ENCODE measurements around the gene OST4. TPM values are rescaled to one million over a fixed set of nuclear protein-coding genes. Genes with fewer than 3 reads are reported as not detected.

Gene OST4
- total and polyA plus RNA-seq, 10 of the 15 experiments (the other 5 are each of a cell fraction or from before 2014, with no cell fraction given) = 270 to 1,543 (median 523) TPM

DNA sequence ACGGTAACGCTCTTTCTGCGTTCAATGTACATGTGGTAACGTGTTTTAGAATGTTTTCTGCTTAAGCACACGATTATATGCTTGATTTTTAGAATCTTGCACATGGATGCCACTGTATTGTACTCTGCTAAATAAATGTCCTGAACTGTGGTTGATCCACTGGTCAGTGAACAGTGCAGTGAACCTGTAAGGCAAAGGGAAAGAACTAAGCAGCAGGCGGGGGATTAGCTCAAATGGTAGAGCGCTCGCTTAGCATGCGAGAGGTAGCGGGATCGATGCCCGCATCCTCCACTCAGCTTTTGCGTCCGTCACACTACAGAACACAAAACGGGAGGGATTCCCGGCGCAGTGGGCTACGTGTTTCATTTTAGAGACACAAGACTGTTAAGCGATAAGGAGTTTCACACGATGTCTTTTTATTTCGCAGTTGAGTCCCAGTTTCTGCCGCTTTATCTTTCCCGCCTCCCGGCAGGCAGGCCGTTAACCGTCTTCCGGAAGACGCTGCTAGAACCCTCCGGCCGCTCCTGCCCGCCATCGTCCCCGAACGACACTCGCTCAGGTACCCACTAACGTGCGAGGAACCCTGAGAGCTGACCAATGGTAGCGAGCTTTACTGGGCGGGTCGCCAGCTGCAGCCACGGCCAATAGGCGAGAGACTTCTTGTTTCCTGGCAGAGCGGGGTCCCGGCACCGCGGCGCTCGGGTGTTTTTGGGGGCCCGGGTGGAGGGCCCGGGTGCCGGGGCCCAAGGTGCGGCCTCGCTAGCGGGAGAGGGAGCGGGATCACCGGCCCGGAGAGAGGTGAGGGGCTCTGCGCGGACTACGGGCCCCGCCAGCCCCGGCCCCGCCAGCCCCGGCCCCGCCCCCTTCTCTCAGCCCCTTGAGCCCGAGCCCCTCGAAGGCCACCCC, 20.2 kb downstream of the OST4 start, which contains the start of gene AGBL5 (continued):
- no peak for TF ChIP-seq SUPT20H (IDR thresholded peaks at IDR 0.05; ENCODE audit: borderline replicate concordance, control insufficient read depth, low read depth, low read length)
- TF ChIP-seq, protein P1, sequence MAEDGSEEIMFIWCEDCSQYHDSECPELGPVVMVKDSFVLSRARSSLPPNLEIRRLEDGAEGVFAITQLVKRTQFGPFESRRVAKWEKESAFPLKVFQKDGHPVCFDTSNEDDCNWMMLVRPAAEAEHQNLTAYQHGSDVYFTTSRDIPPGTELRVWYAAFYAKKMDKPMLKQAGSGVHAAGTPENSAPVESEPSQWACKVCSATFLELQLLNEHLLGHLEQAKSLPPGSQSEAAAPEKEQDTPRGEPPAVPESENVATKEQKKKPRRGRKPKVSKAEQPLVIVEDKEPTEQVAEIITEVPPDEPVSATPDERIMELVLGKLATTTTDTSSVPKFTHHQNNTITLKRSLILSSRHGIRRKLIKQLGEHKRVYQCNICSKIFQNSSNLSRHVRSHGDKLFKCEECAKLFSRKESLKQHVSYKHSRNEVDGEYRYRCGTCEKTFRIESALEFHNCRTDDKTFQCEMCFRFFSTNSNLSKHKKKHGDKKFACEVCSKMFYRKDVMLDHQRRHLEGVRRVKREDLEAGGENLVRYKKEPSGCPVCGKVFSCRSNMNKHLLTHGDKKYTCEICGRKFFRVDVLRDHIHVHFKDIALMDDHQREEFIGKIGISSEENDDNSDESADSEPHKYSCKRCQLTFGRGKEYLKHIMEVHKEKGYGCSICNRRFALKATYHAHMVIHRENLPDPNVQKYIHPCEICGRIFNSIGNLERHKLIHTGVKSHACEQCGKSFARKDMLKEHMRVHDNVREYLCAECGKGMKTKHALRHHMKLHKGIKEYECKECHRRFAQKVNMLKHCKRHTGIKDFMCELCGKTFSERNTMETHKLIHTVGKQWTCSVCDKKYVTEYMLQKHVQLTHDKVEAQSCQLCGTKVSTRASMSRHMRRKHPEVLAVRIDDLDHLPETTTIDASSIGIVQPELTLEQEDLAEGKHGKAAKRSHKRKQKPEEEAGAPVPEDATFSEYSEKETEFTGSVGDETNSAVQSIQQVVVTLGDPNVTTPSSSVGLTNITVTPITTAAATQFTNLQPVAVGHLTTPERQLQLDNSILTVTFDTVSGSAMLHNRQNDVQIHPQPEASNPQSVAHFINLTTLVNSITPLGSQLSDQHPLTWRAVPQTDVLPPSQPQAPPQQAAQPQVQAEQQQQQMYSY (CRISPR knock-in tag; IDR thresholded peaks at IDR 0.05) = no peak
- peak; percentile 92 for TF ChIP-seq ZBED1 (IDR thresholded peaks at IDR 0.05; ENCODE audit: borderline replicate concordance)
- TF ChIP-seq MLLT1 (IDR thresholded peaks at IDR 0.05) = peak; percentile 67
- no peak for TF ChIP-seq KDM1A (IDR thresholded peaks at IDR 0.05; ENCODE audit: borderline replicate concordance)
- TF ChIP-seq RELB (IDR thresholded peaks at IDR 0.05; ENCODE audit: low read depth) = peak; percentile 77
- TF ChIP-seq ZBTB33 (IDR thresholded peaks at IDR 0.05) = no peak
- peak; percentile 74 for TF ChIP-seq CHD2 (IDR thresholded peaks at IDR 0.05; ENCODE audit: borderline replicate concordance, low read depth, low read length)
- no peak for TF ChIP-seq NR2C2 (IDR thresholded peaks at IDR 0.05; ENCODE audit: borderline replicate concordance, control insufficient read depth, insufficient read length, low read depth)
- TF ChIP-seq, protein P2, sequence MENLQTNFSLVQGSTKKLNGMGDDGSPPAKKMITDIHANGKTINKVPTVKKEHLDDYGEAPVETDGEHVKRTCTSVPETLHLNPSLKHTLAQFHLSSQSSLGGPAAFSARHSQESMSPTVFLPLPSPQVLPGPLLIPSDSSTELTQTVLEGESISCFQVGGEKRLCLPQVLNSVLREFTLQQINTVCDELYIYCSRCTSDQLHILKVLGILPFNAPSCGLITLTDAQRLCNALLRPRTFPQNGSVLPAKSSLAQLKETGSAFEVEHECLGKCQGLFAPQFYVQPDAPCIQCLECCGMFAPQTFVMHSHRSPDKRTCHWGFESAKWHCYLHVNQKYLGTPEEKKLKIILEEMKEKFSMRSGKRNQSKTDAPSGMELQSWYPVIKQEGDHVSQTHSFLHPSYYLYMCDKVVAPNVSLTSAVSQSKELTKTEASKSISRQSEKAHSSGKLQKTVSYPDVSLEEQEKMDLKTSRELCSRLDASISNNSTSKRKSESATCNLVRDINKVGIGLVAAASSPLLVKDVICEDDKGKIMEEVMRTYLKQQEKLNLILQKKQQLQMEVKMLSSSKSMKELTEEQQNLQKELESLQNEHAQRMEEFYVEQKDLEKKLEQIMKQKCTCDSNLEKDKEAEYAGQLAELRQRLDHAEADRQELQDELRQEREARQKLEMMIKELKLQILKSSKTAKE (IDR thresholded peaks at IDR 0.05; ENCODE audit: low read depth, poor library complexity, severe bottlenecking) = peak; percentile 83
- TF ChIP-seq ZSCAN29 (IDR thresholded peaks at IDR 0.05) = peak; percentile 89
- TF ChIP-seq, protein P3, sequence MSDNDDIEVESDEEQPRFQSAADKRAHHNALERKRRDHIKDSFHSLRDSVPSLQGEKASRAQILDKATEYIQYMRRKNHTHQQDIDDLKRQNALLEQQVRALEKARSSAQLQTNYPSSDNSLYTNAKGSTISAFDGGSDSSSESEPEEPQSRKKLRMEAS (IDR thresholded peaks at IDR 0.05; ENCODE audit: low read depth, low read length) = peak; percentile 94
- peak; percentile 79; the same call in 1 of the 2 replicates for TF ChIP-seq ELK1 (IDR thresholded peaks at IDR 0.05; ENCODE audit: low read depth, low read length)
